Stimulated activated naive B cell treated with anti-CD40 and anti-IgM and Interleukin-4, amounts not matched to agents 10 μg/mL and 1 μg/mL and 100 μg/mL, for 72 hours (primary cell): Measurements from ENCODE around the gene OR2T4.

ENCODE experiments used
- ATAC-seq, 2 donors: fragments of 150-1000 bp; cut with Tn5 transposase; replicated peaks; 2 replicates each; pipeline ENCODE4 v1.10.0; 2021; ENCODE audit warnings: moderate library complexity in 1 of 2
- DNase-seq: peaks from one replicate; pipeline ENCODE4 v3.0.0; 2021
- H3K27ac Mint-ChIP-seq: one replicate; pipeline ENCODE4 v1.8.0; 2022; ENCODE audit warnings: mild to moderate bottlenecking, mixed read lengths
- H3K27me3 Mint-ChIP-seq, 2 donors: one replicate each; pipeline ENCODE4 v1.8.0; 2022; ENCODE audit warnings: mixed read lengths in 2 of 2
- H3K36me3 Mint-ChIP-seq, 2 donors: one replicate each; pipeline ENCODE4 v1.8.0; 2022; ENCODE audit warnings: mixed read lengths in 2 of 2, mild to moderate bottlenecking in 1 of 2
- H3K4me1 Mint-ChIP-seq, 2 donors: one replicate each; pipeline ENCODE4 v1.8.0; 2022; ENCODE audit warnings: mixed read lengths in 2 of 2, mild to moderate bottlenecking in 1 of 2
- H3K4me3 Mint-ChIP-seq, 2 donors: one replicate each; pipeline ENCODE4 v1.8.0; 2022; ENCODE audit warnings: mild to moderate bottlenecking in 2 of 2, mixed read lengths in 2 of 2, moderate library complexity in 1 of 2
- H3K9me3 Mint-ChIP-seq, 2 donors: one replicate each; pipeline ENCODE4 v1.8.0; 2022; ENCODE audit warnings: mixed read lengths in 2 of 2, mild to moderate bottlenecking in 1 of 2

OR2T4 gene, protein sequence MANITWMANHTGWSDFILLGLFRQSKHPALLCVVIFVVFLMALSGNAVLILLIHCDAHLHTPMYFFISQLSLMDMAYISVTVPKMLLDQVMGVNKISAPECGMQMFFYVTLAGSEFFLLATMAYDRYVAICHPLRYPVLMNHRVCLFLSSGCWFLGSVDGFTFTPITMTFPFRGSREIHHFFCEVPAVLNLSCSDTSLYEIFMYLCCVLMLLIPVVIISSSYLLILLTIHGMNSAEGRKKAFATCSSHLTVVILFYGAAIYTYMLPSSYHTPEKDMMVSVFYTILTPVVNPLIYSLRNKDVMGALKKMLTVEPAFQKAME

GRCh38 chr1:248361121-248361715, at the start of gene OR2T4:
OR2T4 (plus strand) TSS chr1:248361665; CDS start chr1:248361665, 0 bp downstream.
- no peak within 1 kb of the TSS for H3K4me3 Mint-ChIP-seq
- H3K9me3 Mint-ChIP-seq, result peaks cover 1 to 4% of the 10 kb centered on the region in 2 donors
- H3K27me3 Mint-ChIP-seq, result peaks cover 6 to 7% of the 10 kb centered on the region in 2 donors
- DNase-seq, result no peak
- H3K36me3 Mint-ChIP-seq, result no peaks in the 10 kb centered on the region
- no peak for ATAC-seq
- H3K4me1 Mint-ChIP-seq, result no peaks in the 10 kb centered on the region
- no peak within 1 kb of the TSS for H3K27ac Mint-ChIP-seq

DNA sequence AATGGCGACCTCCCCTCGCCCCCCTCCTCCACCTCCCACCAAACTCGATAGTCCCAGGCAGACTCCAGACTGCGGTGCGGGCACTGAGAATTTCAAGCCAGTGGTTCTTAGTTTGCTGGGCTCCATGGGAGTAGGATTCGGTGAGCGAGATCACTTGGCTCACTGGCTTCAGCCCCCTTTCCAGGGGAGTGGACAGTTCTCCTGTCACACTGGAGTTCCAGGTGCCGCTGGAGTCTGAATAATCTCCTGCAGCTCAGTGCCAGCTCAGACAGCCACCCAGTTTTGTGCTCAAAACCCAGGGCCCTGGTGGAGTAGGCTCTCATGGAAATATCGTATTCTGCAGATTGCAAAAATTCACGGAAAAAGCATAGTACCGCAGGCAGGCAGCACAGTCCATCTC, 44.7 kb upstream of the OR2T4 start:
- H3K9me3 Mint-ChIP-seq, result peaks cover 25 to 26% of the 10 kb centered on the region in 2 donors
- peaks cover 16 to 23% of the 10 kb centered on the region in 2 donors for H3K27me3 Mint-ChIP-seq
- H3K27ac Mint-ChIP-seq, result no peak overlapping the region

DNA sequence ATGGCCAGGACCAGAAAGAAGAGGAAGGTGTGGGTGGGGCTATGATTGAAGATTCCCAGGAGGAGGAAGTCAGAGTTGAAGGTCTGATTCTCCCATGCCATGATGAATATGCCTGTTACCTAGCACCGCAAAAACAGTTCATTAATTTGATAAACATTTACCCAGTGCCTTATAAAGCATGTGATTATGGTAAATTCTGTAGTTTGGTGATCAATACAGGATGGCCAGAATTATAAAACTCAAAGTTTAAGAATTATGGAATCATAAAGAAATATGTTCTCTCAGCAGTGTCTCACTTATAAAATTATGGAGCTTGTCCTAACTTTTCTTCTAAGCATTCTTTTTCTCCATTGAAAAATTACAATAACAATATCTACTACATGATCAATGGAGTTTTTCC, 37.0 kb upstream of the OR2T4 start, which contains the start of gene OR2M7:
TSS of gene OR2M7 (minus strand) at position 101 of the 400 bp plus-strand sequence. CDS start at position 101, 0 bp downstream.
- DNase-seq, result no peak
- Mint-ChIP-seq H3K36me3 (no peaks in the 10 kb centered on the region), H3K4me3 (no peak within 1 kb of the TSS), H3K9me3 (no peaks in the 10 kb centered on the region), H3K27me3 (peaks cover 0 to 13% of the 10 kb centered on the region in 2 donors), H3K4me1 (peaks cover 0 to 1% of the 10 kb centered on the region in 2 donors), H3K27ac (no peak within 1 kb of the TSS)
- ATAC-seq, result no peak

More for the DNA sequence above, 44.7 kb upstream of the OR2T4 start:
- ATAC-seq (no peak), DNase-seq (no peak)
- peaks cover 0 to 7% of the 10 kb centered on the region in 2 donors for H3K36me3 Mint-ChIP-seq
- no peak overlapping the region for H3K4me3 Mint-ChIP-seq
- H3K4me1 Mint-ChIP-seq, result no peaks in the 10 kb centered on the region

GRCh38 chr1:248343451-248343850, 18.0 kb upstream of the OR2T4 start:
- no peak for DNase-seq
- no peak overlapping the region for H3K27ac Mint-ChIP-seq
- ATAC-seq, result no peak
- no peaks in the 10 kb centered on the region for H3K4me1 Mint-ChIP-seq
- no peaks in the 10 kb centered on the region for H3K36me3 Mint-ChIP-seq
- peaks cover 0 to 4% of the 10 kb centered on the region in 2 donors for H3K27me3 Mint-ChIP-seq
- no peaks in the 10 kb centered on the region for H3K9me3 Mint-ChIP-seq
- no peak overlapping the region for H3K4me3 Mint-ChIP-seq

- no peak within 1 kb of the TSS for H3K4me3 Mint-ChIP-seq
- DNase-seq (no peak), ATAC-seq (no peak)
- peaks cover 3 to 10% of the 10 kb centered on the region in 2 donors for H3K27me3 Mint-ChIP-seq
- H3K9me3 Mint-ChIP-seq, result no peaks in the 10 kb centered on the region
- no peaks in the 10 kb centered on the region for H3K4me1 Mint-ChIP-seq
- H3K36me3 Mint-ChIP-seq, result no peaks in the 10 kb centered on the region
- H3K27ac Mint-ChIP-seq, result no peak within 1 kb of the TSS
Measured at GRCh38 chr1:248348475-248348874, 13.0 kb upstream of the OR2T4 start, which contains the start of gene OR14C36. OR14C36 (plus strand) TSS chr1:248348775; CDS start chr1:248348775, 0 bp downstream.

GRCh38 chr1:248359415-248359814, 2.0 kb upstream of the OR2T4 start:
- Mint-ChIP-seq H3K4me1 (no peaks in the 10 kb centered on the region), H3K36me3 (no peaks in the 10 kb centered on the region), H3K27me3 (peaks cover 6 to 7% of the 10 kb centered on the region in 2 donors), H3K4me3 (no peak overlapping the region), H3K9me3 (peaks cover 0 to 1% of the 10 kb centered on the region in 2 donors), H3K27ac (no peak overlapping the region)
- no peak for DNase-seq
- no peak for ATAC-seq

DNA sequence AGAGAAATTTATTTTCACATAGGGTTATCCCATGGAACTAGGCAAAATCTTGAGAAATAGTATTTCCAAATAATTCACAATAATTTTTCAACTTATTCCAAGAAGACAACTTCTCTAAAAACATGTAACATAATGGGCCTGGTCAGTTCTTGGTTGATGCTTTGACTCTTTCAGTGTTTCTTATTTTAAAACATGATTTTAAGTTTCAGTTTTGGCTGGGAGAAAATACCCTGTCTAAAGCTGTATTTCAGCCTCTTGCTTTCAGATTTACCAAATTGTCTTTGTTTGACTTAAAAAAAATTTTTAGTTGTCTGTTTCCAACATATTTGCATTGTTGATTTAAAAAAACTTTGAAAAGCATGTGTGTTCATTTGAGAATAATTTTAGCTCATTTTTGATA, 5.1 kb downstream of the OR2T4 start:
- Mint-ChIP-seq H3K9me3 (peaks cover 1 to 4% of the 10 kb centered on the region in 2 donors), H3K4me3 (no peak overlapping the region), H3K27ac (no peak overlapping the region), H3K27me3 (peaks cover 6 to 7% of the 10 kb centered on the region in 2 donors), H3K36me3 (no peaks in the 10 kb centered on the region), H3K4me1 (no peaks in the 10 kb centered on the region)
- ATAC-seq, result no peak
- DNase-seq, result no peak

- peaks cover 0 to 2% of the 10 kb centered on the region in 2 donors for H3K9me3 Mint-ChIP-seq
- H3K27me3 Mint-ChIP-seq, result peaks cover 6 to 10% of the 10 kb centered on the region in 2 donors
- no peak overlapping the region for H3K4me3 Mint-ChIP-seq
- no peak overlapping the region for H3K27ac Mint-ChIP-seq
- H3K36me3 Mint-ChIP-seq, result no peaks in the 10 kb centered on the region
- no peak for ATAC-seq
- H3K4me1 Mint-ChIP-seq, result no peaks in the 10 kb centered on the region
- DNase-seq, result no peak
Measured at GRCh38 chr1:248372394-248372793, 10.9 kb downstream of the OR2T4 start.

GRCh38 chr1:248373761-248374160, 12.3 kb downstream of the OR2T4 start:
- Mint-ChIP-seq H3K27ac (no peak overlapping the region), H3K27me3 (peaks cover 6 to 10% of the 10 kb centered on the region in 2 donors), H3K9me3 (peaks cover 0 to 2% of the 10 kb centered on the region in 2 donors), H3K4me1 (no peaks in the 10 kb centered on the region), H3K36me3 (no peaks in the 10 kb centered on the region), H3K4me3 (no peak overlapping the region)
- ATAC-seq (no peak), DNase-seq (no peak)

DNA sequence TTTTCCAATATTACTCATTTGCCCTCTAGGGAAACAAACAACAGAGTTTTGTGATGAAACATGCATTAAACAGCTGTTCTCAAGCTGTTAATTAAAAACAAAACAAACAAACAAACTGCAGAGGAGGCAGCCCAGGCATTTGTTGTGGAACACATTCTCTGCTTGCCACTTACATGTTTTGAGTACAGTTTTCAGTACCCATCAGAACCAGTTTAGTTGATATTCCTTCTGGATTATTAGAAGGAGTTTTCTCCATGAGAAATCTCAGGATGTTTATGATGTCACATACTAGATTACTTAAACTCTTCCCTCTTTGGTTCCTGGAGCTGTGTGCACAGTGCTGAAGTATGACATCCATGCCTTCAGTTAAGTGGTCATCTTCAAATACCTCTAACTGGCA, 14.0 kb downstream of the OR2T4 start, which contains the start of gene OR2T6:
TSS of gene OR2T6 (plus strand) at position 301 of the 400 bp plus-strand sequence. CDS start 11,863 bp downstream, outside the sequence.
- ATAC-seq, result no peak
- Mint-ChIP-seq H3K36me3 (no peaks in the 10 kb centered on the region), H3K4me3 (no peak within 1 kb of the TSS), H3K27ac (no peak within 1 kb of the TSS), H3K9me3 (peaks cover 0 to 2% of the 10 kb centered on the region in 2 donors), H3K4me1 (no peaks in the 10 kb centered on the region), H3K27me3 (peaks cover 6 to 10% of the 10 kb centered on the region in 2 donors)
- DNase-seq, result no peak

- Mint-ChIP-seq H3K4me1 (no peaks in the 10 kb centered on the region), H3K27ac (no peak overlapping the region), H3K9me3 (peaks cover 0 to under 1% of the 10 kb centered on the region in 2 donors), H3K4me3 (no peak overlapping the region), H3K36me3 (no peaks in the 10 kb centered on the region), H3K27me3 (peaks cover 6 to 7% of the 10 kb centered on the region in 2 donors)
- DNase-seq (no peak), ATAC-seq (no peak)
Measured at GRCh38 chr1:248376916-248377315, 15.5 kb downstream of the OR2T4 start.

DNA sequence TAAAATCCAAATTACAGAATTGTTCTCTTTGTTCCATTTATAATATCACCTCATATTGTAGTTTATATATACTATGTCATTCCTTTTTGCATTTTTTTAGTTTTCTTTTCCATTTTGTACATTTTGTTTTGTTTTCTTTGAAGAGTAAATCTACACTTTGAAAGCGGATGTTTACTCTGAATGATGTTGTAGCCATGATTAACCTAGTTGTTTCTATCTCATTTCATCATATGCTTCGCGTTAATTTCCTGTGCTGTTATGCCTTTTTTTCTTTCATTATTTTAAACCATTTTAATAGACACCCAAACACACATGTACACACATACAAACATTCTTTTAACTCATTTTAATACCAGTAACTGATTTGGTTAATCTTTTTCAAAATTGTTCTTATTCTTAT, 19.4 kb downstream of the OR2T4 start:
- Mint-ChIP-seq H3K27me3 (peaks cover 7 to 12% of the 10 kb centered on the region in 2 donors), H3K9me3 (no peaks in the 10 kb centered on the region), H3K36me3 (no peaks in the 10 kb centered on the region), H3K27ac (no peak overlapping the region), H3K4me3 (no peak overlapping the region), H3K4me1 (no peaks in the 10 kb centered on the region)
- no peak for DNase-seq
- no peak for ATAC-seq

- no peak for ATAC-seq
- H3K9me3 Mint-ChIP-seq, result peaks cover 0 to 1% of the 10 kb centered on the region in 2 donors
- H3K27me3 Mint-ChIP-seq, result peaks cover 18 to 26% of the 10 kb centered on the region in 2 donors
- no peak for DNase-seq
- no peaks in the 10 kb centered on the region for H3K4me1 Mint-ChIP-seq
- no peaks in the 10 kb centered on the region for H3K36me3 Mint-ChIP-seq
- H3K27ac Mint-ChIP-seq, result no peak overlapping the region
- H3K4me3 Mint-ChIP-seq, result no peak overlapping the region
Measured at GRCh38 chr1:248388426-248388825, 27.0 kb downstream of the OR2T4 start.

DNA sequence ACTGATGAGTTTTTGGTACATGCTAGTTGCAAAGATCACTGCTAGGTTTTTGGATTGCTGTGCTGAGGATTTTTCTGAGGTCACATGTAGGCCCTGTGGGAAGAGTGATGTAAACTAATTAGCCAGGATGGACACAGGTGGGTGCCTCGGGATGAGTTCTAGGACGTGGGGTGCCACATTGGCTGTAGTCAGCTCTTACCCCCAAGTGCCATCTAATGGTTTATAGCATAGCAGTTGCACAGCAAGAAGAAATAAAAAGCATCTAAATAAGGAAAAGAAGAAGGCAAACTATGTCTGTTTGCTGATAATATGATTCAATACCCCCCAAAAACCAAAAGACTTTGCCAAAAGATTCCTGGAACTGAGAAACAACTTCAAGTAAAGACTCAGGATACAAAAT, 31.6 kb downstream of the OR2T4 start:
- DNase-seq (no peak), ATAC-seq (no peak)
- Mint-ChIP-seq H3K9me3 (peaks cover 0 to 8% of the 10 kb centered on the region in 2 donors), H3K27ac (no peak overlapping the region), H3K27me3 (peaks cover 41 to 47% of the 10 kb centered on the region in 2 donors), H3K36me3 (no peaks in the 10 kb centered on the region), H3K4me3 (no peak overlapping the region), H3K4me1 (no peaks in the 10 kb centered on the region)

DNA sequence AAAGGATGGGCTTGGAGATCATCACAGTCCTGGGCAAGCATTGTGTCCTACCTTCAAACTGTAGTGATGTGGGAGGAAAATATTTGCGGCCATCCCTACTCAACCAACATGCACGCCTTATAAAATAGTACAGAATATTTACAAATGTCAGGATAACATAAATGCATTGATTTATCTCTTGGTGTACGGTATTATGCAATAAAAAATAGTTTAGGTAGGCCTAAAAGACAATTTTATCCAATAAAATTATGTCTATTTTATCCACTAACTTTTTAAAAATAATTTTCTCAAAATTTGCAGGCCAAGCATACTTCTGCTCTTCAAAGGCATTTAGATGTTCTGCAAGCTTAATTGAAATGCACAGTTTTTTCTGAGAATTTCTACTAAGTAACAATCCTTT, 41.3 kb downstream of the OR2T4 start, which contains the start of gene OR2T1:
TSS of gene OR2T1 (plus strand) at position 301 of the 400 bp plus-strand sequence. CDS start 3,100 bp downstream, outside the sequence.
- Mint-ChIP-seq H3K4me3 (no peak within 1 kb of the TSS), H3K9me3 (peaks cover 2 to 5% of the 10 kb centered on the region in 2 donors), H3K27me3 (no peaks in the 10 kb centered on the region), H3K27ac (no peak within 1 kb of the TSS), H3K4me1 (peaks cover 0 to 2% of the 10 kb centered on the region in 2 donors), H3K36me3 (no peaks in the 10 kb centered on the region)
- ATAC-seq (no peak), DNase-seq (no peak)
